Hepatocyte (in vitro differentiated cells): Measurements from ENCODE around the gene HERC2.
"Not testable (repeated sequence)": the region's sequence is repeated elsewhere in the genome, so short reads cannot be mapped to it uniquely, and the experiment has no call there.

Experiments used
- EZH2 ChIP-seq: fragments of 200-600 bp; sonication (generic); IDR thresholded peaks from 2 replicates; pipeline ENCODE4 v1.6.1; 2016; ENCODE audit warnings: antibody characterized with exemption, mild to moderate bottlenecking, borderline replicate concordance
- EZH2phosphoT487 ChIP-seq: fragments of 200-600 bp; sonication (generic); IDR thresholded peaks from one replicate; pipeline ENCODE4 v1.6.1; 2018; ENCODE audit warnings: antibody characterized with exemption, mild to moderate bottlenecking, low read depth, moderate library complexity; ENCODE audit not compliant: unreplicated experiment, severe bottlenecking
- TF ChIP-seq, protein P1 (sequence below): fragments of 200-600 bp; sonication (generic); IDR thresholded peaks from 2 replicates; pipeline ENCODE4 v1.5.1; 2016; ENCODE audit warnings: antibody characterized with exemption, mild to moderate bottlenecking; ENCODE audit not compliant: poor library complexity

DNA sequence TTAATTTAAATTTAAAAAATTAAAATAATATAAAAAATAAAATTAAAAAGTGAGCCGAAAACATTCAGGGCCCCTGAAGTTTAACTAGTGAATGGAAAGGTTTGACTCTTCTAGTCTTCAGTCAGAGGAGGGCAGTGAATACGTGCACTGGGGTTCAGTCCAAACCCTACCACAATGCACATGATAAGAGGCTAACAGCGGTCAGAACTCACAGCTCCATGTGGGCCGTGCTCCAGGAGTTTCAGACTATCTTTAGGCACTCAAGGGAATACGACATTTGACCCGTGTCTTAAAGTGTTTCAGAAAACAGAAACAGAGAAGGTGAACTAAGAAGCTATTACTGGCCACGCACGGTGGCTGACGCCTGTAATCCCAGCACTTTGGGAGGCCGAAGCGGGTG lies 11.5 kb downstream of the HERC2 start:
- TF ChIP-seq, protein P1, sequence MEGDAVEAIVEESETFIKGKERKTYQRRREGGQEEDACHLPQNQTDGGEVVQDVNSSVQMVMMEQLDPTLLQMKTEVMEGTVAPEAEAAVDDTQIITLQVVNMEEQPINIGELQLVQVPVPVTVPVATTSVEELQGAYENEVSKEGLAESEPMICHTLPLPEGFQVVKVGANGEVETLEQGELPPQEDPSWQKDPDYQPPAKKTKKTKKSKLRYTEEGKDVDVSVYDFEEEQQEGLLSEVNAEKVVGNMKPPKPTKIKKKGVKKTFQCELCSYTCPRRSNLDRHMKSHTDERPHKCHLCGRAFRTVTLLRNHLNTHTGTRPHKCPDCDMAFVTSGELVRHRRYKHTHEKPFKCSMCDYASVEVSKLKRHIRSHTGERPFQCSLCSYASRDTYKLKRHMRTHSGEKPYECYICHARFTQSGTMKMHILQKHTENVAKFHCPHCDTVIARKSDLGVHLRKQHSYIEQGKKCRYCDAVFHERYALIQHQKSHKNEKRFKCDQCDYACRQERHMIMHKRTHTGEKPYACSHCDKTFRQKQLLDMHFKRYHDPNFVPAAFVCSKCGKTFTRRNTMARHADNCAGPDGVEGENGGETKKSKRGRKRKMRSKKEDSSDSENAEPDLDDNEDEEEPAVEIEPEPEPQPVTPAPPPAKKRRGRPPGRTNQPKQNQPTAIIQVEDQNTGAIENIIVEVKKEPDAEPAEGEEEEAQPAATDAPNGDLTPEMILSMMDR, result not testable (repeated sequence)
- TF ChIP-seq EZH2, EZH2phosphoT487: not testable (repeated sequence)
